ENCODE data around the gene CRYBG3. TPM values are rescaled to one million over a fixed set of nuclear protein-coding genes. Genes with fewer than 3 reads are reported as not detected.
A peak's percentile ranks its signal among the peaks of the same experiment; 100 is the strongest.
"Not testable (repeated sequence)": the region's sequence is repeated elsewhere in the genome, so short reads cannot be mapped to it uniquely, and the experiment has no call there.

CRYBG3 gene
- total and polyA plus RNA-seq, 4 donors, result 3.8 to 64.0 (median 15.3) TPM

DNA sequence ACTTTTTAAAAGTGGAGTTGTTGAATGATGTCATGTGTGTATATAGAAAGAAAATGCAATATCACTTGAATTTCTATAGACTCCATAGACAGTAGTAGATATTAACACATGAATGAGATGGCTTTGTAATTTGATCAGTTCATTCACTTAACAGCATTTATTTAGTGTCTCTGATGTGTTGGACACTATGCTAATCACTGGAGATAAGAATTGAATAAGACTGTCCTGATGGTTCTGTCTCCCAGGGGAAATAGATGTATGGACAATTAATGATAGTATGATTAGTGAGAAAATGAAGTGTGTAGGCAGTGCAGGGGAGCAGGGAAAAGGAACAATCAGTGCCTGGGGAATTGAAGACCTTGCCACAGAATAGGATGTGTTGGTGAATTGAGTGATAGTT, 77.5 kb downstream of the CRYBG3 start:
- ATAC-seq (ENCODE audit: insufficient read depth, low FRiP score) (no peak), DNase-seq (no peak)
- H3K36me3 ChIP-seq (ENCODE audit: control insufficient read depth in 4 of 4, insufficient read depth in 4 of 4, low read length in 4 of 4), result peaks cover 0 to 19% (median 6%) of the 10 kb centered on the region in 4 donors
- no peaks in the 10 kb centered on the region for H3K27me3 ChIP-seq (ENCODE audit: control insufficient read depth in 3 of 3, insufficient read depth in 3 of 3, low read length in 2 of 3)
- H3K4me3 ChIP-seq, result no peak overlapping the region
- peaks cover 2 to 34% (median 8%) of the 10 kb centered on the region in 5 donors for H3K4me1 ChIP-seq (ENCODE audit: control insufficient read depth in 5 of 5, insufficient read depth in 5 of 5, low read length in 5 of 5)
- no peaks in the 10 kb centered on the region for H3K9me3 ChIP-seq (ENCODE audit: control insufficient read depth in 4 of 4, insufficient read depth in 3 of 4, low read length in 3 of 4)
- H3K9ac ChIP-seq (ENCODE audit: insufficient read depth in 1 of 2, low read length in 2 of 2), result no peak overlapping the region
- H3K27ac ChIP-seq (ENCODE audit: low read depth in 1 of 2, low read length in 1 of 2), result peak overlapping the region in 1 of 2 donors; percentile 1
- TF ChIP-seq, protein P1, sequence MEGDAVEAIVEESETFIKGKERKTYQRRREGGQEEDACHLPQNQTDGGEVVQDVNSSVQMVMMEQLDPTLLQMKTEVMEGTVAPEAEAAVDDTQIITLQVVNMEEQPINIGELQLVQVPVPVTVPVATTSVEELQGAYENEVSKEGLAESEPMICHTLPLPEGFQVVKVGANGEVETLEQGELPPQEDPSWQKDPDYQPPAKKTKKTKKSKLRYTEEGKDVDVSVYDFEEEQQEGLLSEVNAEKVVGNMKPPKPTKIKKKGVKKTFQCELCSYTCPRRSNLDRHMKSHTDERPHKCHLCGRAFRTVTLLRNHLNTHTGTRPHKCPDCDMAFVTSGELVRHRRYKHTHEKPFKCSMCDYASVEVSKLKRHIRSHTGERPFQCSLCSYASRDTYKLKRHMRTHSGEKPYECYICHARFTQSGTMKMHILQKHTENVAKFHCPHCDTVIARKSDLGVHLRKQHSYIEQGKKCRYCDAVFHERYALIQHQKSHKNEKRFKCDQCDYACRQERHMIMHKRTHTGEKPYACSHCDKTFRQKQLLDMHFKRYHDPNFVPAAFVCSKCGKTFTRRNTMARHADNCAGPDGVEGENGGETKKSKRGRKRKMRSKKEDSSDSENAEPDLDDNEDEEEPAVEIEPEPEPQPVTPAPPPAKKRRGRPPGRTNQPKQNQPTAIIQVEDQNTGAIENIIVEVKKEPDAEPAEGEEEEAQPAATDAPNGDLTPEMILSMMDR (IDR thresholded peaks at IDR 0.05; ENCODE audit: control extremely low read depth, extremely low read depth), result no peak

DNA sequence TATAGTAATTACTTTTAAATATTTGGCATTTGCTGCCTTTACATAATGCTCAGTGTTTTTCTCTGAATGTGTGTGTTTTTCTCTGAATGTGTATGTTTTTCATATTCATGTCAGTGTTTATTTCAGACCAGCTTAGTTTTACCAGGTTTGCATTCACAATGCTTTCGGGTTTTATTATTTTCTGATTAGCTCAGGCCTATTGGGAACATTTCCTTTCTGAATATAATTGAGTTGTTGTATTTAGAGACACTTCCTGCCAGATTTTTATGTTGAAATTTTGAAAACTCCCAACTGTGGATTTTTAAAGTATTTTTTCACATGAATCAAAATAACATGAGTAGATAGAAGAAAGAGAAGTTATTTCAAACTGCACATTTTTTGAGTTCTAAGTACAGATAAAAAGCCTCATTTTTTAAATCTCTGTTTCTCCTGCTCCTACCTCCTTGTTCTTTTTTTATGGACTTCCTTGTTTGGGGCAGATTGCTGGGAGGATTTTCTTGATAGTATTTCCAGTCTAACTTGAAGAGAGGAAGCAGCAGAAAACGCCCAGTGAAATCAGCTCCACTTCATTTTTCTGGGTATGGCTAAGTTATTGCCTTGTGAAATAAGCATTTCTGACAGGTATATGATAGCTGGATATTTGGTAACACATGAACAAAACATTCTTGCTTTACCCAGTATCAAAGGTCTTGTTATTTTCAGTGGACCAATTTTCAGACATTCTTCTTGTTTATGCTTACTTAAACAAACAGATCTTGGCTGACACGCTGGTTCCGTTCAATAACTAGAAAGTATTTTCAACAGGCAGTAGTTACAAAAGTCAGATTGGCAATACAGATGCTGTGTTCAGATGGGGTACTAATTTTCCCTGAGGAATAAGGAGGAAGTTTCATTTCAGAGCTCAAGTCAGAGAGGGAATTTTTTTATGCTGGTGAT, 79.8 kb downstream of the CRYBG3 start:
- Histone ChIP-seq H3K4me3 (no peak overlapping the region), H3K9ac (ENCODE audit: insufficient read depth in 1 of 2, low read length in 2 of 2) (peak overlapping the region in 1 of 2 donors; percentile 55), H3K9me3 (ENCODE audit: control insufficient read depth in 4 of 4, insufficient read depth in 3 of 4, low read length in 3 of 4) (no peaks in the 10 kb centered on the region), H3K4me1 (ENCODE audit: control insufficient read depth in 5 of 5, insufficient read depth in 5 of 5, low read length in 5 of 5) (peaks cover 2 to 34% (median 8%) of the 10 kb centered on the region in 5 donors), H3K27ac (ENCODE audit: low read depth in 1 of 2, low read length in 1 of 2) (peak overlapping the region in 1 of 2 donors; percentile 66), H3K36me3 (ENCODE audit: control insufficient read depth in 4 of 4, insufficient read depth in 4 of 4, low read length in 4 of 4) (peaks cover 0 to 7% (median 2%) of the 10 kb centered on the region in 4 donors), H3K27me3 (ENCODE audit: control insufficient read depth in 3 of 3, insufficient read depth in 3 of 3, low read length in 2 of 3) (no peaks in the 10 kb centered on the region)
- TF ChIP-seq, protein P1 (IDR thresholded peaks at IDR 0.05; ENCODE audit: control extremely low read depth, extremely low read depth), result no peak
- WGBS, 2 donors, result 40 to 56% methylated on average over 4 of the region's 4 CpGs
- DNase-seq (peak in 2 of 3 donors; percentile 58), ATAC-seq (ENCODE audit: insufficient read depth, low FRiP score) (peak; percentile 19)

DNA sequence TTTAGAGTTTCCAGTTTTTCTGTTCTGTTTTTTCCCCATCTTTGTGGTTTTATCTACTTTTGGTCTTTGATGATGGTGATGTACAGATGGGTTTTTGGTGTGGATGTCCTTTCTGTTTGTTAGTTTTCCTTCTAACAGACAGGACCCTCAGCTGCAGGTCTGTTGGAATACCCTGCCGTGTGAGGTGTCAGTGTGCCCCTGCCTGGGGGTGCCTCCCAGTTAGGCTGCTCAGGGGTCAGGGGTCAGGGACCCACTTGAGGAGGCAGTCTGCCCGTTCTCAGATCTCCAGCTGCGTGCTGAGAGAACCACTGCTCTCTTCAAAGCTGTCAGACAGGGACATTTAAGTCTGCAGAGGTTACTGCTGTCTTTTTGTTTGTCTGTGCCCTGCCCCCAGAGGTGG, 88.0 kb downstream of the CRYBG3 start:
- DNase-seq; ATAC-seq (ENCODE audit: insufficient read depth, low FRiP score); H3K4me1 ChIP-seq (ENCODE audit: control insufficient read depth in 5 of 5, insufficient read depth in 5 of 5, low read length in 5 of 5); H3K9me3 ChIP-seq (ENCODE audit: control insufficient read depth in 4 of 4, insufficient read depth in 3 of 4, low read length in 3 of 4); H3K27ac ChIP-seq (ENCODE audit: low read depth in 1 of 2, low read length in 1 of 2); H3K27me3 ChIP-seq (ENCODE audit: control insufficient read depth in 3 of 3, insufficient read depth in 3 of 3, low read length in 2 of 3); H3K4me3 ChIP-seq; H3K9ac ChIP-seq (ENCODE audit: insufficient read depth in 1 of 2, low read length in 2 of 2): not testable (repeated sequence)
- 55 to 86% methylated on average over 1 to 3 of the region's 3 CpGs for WGBS, 2 donors
- H3K36me3 ChIP-seq (ENCODE audit: control insufficient read depth in 4 of 4, insufficient read depth in 4 of 4, low read length in 4 of 4), result peaks cover 2 to 15% (median 8%) of the 10 kb centered on the region in 4 donors

DNA sequence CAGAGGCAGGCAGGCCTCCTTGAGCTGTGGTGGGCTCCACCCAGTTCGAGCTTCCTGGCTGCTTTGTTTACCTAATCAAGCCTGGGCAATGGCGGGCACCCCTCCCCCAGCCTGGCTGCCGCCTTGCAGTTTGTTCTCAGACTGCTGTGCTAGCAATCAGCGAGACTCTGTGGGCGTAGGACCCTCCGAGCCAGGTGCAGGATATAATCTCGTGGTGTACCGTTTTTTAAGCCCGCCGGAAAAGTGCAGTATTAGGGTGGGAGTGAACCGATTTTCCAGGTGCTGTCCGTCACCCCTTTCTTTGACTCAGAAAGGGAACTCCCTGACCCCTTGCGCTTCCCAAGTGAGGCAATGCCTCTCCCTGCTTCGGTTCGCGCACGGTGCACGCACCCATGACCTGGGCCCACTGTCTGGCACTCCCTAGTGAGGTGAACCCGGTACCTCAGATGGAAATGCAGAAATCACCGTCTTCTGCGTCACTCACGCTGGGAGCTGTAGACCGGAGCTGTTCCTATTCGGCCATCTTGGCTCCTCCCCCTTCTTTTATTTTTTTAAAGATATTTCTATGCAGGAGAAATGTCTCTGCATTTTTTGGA, 88.5 kb downstream of the CRYBG3 start:
- H3K4me1 ChIP-seq (ENCODE audit: control insufficient read depth in 5 of 5, insufficient read depth in 5 of 5, low read length in 5 of 5); H3K9me3 ChIP-seq (ENCODE audit: control insufficient read depth in 4 of 4, insufficient read depth in 3 of 4, low read length in 3 of 4); H3K9ac ChIP-seq (ENCODE audit: insufficient read depth in 1 of 2, low read length in 2 of 2); DNase-seq; H3K4me3 ChIP-seq; H3K27ac ChIP-seq (ENCODE audit: low read depth in 1 of 2, low read length in 1 of 2); H3K27me3 ChIP-seq (ENCODE audit: control insufficient read depth in 3 of 3, insufficient read depth in 3 of 3, low read length in 2 of 3); ATAC-seq (ENCODE audit: insufficient read depth, low FRiP score): not testable (repeated sequence)
- 66 to 75% methylated on average over 23 to 24 of the region's 24 CpGs for WGBS, 2 donors
- peaks cover 2 to 15% (median 9%) of the 10 kb centered on the region in 4 donors for H3K36me3 ChIP-seq (ENCODE audit: control insufficient read depth in 4 of 4, insufficient read depth in 4 of 4, low read length in 4 of 4)
